GM10248 (cell line): ENCODE results near the gene TP53.

Experiments used
- CTCF ChIA-PET: fragments of 300-600 bp; sonication (Branson Sonifier 250); formaldehyde crosslinking; extraction: SDS; loops from one replicate; lab custom pipeline; 2021; ENCODE audit warnings: antibody characterized with exemption; lab: Yijun Ruan, JAX
- POLR2A ChIA-PET: fragments of 350-650 bp; sonication (Branson Sonifier 250); formaldehyde crosslinking; extraction: SDS; loops from one replicate; lab custom pipeline; 2020; ENCODE audit warnings: antibody characterized with exemption; lab: Yijun Ruan, JAX
- DNase-seq: peaks from one replicate; pipeline ENCODE4 v3.0.0; 2012; ENCODE audit errors: extremely low spot score
- CTCF ChIP-seq: IDR thresholded peaks from 2 replicates; pipeline ENCODE4 v1.5.1; 2012; ENCODE audit warnings: mild to moderate bottlenecking, low read depth; ENCODE audit errors: extremely low read depth, missing control alignments, control extremely low read depth

TP53 gene

GRCh38 chr17:7677388-7678067, 9.8 kb downstream of the TP53 start:
- no peak for TF ChIP-seq CTCF
- ChIA-PET CTCF (interaction anchor here (1.3 to 1.9 kb wide), 3 partner anchors 10 to 45 kb away, joined by 3 to 14 read pairs (median 5); partner anchors contain the start of genes TP53 and WRAP53), POLR2A (no interaction called here)
- no peak for DNase-seq

- CTCF ChIA-PET, result interaction anchor here (1.3 to 1.5 kb wide), 2 partner anchors 17 to 44 kb away, joined by 3 to 5 read pairs; no protein-coding TSS in a partner anchor
- DNase-seq, result no peak
- POLR2A ChIA-PET, result interaction anchor here (1.5 kb wide), 1 partner anchor 11 kb away, joined by 3 read pairs; the partner anchor contains the start of gene TP53
- TF ChIP-seq CTCF, result no peak
Observed at GRCh38 chr17:7676533-7676932, 10.8 kb downstream of the TP53 start.

- ChIA-PET CTCF (interaction anchor here (1.1 to 1.2 kb wide), 2 partner anchors 12 to 40 kb away, joined by 3 to 7 read pairs; partner anchors contain the start of gene TP53), POLR2A (interaction anchor here (0.7 to 1.5 kb wide), 2 partner anchors 13 to 73 kb away, joined by 3 read pairs; partner anchors contain the start of gene TP53)
- TF ChIP-seq CTCF, result no peak
- no peak for DNase-seq
Observed at GRCh38 chr17:7674934-7675333, 12.4 kb downstream of the TP53 start.

- POLR2A ChIA-PET, result interaction anchor here (0.5 to 1.3 kb wide), 3 partner anchors 13 to 223 kb away, joined by 3 to 7 read pairs (median 4); partner anchors contain the start of gene ATP1B2
- peak; percentile 27 for TF ChIP-seq CTCF
- CTCF ChIA-PET, result interaction anchor here (1.3 to 3.0 kb wide), 8 partner anchors 11 to 392 kb away, joined by 3 to 21 read pairs (median 6); partner anchors contain the start of genes SLC2A4, TP53 and WRAP53
- DNase-seq, result no peak
Observed at GRCh38 chr17:7673239-7673638, 14.1 kb downstream of the TP53 start.

GRCh38 chr17:7668482-7668881, 18.8 kb downstream of the TP53 start:
- ChIA-PET POLR2A (no interaction called here), CTCF (no interaction called here)
- DNase-seq, result no peak
- no peak for TF ChIP-seq CTCF

- DNase-seq, result no peak
- POLR2A ChIA-PET, result interaction anchor here (1.5 kb wide), 1 partner anchor 20 kb away, joined by 4 read pairs; the partner anchor contains the start of gene TP53
- TF ChIP-seq CTCF, result no peak
- CTCF ChIA-PET, result interaction anchor here (2.2 to 3.1 kb wide), 2 partner anchors 19 to 36 kb away, joined by 8 to 13 read pairs; partner anchors contain the start of genes SHBG, TP53 and WRAP53
Observed at GRCh38 chr17:7667656-7668406, 19.5 kb downstream of the TP53 start.
